HG02763 (cell line): ENCODE data around the gene MACROD1.
A peak's percentile ranks its signal among the peaks of the same experiment; 100 is the strongest.
"Not testable (repeated sequence)": the region's sequence is repeated elsewhere in the genome, so short reads cannot be mapped to it uniquely, and the experiment has no call there.

Experiments
- ATAC-seq: cut with Tn5 transposase; IDR thresholded peaks from one replicate; pipeline ENCODE4 v1.9.1; 2021; ENCODE audit warnings: mild to moderate bottlenecking, moderate library complexity; ENCODE audit not compliant: unreplicated experiment

The MACROD1 gene

DNA sequence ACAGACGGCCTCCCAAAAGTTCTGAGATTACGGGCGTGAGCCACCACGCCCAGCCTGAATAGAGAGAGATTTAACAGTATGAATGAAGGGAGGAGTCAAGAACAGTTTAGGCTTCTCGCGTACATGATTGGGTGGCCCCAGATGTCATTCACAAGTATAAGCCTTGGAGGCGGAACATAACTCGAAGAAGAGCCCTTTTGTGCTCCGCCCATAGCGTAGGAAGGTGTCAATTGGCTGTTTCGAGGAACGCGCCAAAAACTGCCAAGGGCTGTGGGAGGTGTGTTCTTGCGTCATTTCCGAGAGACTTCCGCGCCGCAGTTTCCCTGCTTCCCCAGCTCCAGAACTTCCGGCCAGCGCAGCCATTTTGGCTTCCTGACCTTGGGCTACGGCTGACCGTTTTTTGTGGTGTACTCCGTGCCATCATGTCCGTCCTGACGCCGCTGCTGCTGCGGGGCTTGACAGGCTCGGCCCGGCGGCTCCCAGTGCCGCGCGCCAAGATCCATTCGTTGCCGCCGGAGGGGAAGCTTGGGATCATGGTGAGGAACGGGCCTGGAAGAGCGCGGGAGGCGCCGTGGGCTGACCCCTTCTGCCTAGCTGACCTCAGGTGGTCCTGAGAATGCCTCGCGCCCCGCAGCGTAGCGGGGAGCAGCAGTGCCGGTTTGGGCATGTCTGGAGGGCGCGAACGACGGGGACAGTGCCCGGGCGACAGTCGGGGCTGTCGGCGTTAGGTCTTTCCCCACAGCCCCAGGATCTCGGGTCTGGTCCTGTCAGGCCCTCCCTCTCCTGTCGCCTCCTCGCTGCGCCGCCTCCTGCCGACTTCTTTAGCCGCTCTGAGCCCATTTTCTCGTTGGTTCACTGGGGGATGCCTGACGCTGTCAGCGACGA lies 191.4 kb downstream of the MACROD1 start, which contains the start of gene COX8A:
TSS of gene COX8A (plus strand) at position 362 of the 885 bp plus-strand sequence. CDS start at position 423, 61 bp downstream.
- ATAC-seq = peak; percentile 96

DNA sequence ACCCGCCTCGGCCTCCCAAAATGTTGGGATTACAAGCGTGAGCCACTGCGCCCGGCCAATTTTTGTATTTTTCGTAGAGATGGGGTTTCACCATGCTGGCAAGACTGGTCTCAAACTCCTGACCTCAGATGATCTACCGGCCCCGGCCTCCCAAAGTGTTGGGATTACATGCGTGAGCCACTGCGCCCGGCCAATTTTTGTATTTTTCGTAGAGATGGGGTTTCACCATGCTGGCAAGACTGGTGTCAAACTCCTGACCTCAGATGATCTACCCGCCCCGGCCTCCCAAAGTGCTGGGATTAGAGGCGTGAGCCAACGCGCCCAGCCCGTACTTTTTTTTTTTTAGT lies 192.0 kb downstream of the MACROD1 start:
- ATAC-seq = not testable (repeated sequence)

DNA sequence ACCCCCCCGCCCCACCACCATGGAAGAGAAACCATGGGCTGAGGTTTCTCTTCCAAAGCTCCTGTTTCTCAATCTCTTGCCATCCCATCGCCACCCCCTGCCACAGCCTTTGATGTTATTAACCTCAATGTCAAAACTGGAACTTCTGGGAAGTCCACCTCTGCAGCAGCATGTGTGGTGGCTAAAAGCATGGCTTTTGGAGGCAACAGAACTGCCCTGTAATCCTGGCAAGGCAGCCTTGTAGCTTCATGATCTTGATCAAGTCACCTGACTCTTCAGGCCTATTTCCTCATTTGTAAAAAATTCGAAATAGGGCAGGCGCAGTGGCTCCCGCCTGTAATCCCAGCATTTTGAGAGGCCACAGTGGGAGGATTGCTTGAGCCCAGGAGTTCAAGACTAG lies 195.0 kb downstream of the MACROD1 start:
- no peak for ATAC-seq

DNA sequence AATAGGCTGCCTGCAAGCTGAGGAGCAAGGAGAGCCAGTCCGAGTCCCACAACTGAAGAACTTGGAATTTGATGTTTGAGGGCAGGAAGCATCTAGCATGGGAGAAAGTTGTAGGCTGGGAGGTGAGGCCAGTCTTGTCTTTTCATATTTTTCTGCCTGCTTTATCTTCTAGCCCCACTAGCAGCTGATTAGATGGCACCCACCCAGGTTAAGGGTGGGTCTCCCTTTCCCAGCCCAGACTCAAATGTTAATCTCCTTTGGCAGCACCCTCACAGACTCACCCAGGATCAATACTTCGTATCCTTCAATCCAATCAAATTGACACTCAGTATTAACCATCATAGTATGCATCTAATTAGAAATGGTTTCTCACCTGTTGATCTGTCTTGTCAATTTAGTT lies 196.5 kb downstream of the MACROD1 start:
- no peak for ATAC-seq

DNA sequence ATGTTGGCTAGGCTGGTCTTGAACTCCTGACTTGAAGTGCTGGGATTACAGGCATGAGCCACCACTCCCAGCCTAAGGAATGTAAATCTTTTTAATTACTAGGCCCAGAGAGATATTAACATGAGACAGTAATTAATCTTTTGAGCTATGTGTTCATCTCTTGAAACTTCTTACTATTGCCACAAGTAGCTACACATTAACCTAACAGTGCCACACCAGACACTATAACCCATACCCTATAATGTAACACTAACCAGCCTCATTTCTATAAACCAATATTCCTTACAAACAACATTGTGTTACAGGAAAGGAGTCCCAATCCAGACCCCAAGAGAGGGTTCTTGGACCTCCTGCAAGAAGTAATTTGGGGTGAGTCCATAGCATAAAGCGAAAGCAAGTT lies 199.5 kb downstream of the MACROD1 start:
- ATAC-seq = no peak

DNA sequence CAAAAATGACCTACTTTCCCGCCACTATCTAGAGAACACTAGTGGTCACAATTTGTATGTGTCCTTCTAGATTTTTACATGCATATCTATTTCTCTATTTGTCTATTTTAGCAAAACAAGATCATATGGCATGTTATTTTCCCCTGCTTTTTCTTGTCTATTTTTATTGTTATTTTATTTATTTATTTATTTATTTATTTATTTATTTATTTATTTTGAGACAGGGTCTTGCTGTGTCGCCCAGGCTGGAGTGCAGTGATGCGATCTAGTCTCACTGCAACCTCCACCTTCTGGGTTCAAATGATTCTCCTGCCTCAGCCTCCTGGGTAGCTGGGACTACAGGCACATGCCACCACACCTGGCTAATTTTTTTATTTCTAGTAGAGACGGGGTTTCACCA lies 202.0 kb downstream of the MACROD1 start:
- not testable (repeated sequence) for ATAC-seq

DNA sequence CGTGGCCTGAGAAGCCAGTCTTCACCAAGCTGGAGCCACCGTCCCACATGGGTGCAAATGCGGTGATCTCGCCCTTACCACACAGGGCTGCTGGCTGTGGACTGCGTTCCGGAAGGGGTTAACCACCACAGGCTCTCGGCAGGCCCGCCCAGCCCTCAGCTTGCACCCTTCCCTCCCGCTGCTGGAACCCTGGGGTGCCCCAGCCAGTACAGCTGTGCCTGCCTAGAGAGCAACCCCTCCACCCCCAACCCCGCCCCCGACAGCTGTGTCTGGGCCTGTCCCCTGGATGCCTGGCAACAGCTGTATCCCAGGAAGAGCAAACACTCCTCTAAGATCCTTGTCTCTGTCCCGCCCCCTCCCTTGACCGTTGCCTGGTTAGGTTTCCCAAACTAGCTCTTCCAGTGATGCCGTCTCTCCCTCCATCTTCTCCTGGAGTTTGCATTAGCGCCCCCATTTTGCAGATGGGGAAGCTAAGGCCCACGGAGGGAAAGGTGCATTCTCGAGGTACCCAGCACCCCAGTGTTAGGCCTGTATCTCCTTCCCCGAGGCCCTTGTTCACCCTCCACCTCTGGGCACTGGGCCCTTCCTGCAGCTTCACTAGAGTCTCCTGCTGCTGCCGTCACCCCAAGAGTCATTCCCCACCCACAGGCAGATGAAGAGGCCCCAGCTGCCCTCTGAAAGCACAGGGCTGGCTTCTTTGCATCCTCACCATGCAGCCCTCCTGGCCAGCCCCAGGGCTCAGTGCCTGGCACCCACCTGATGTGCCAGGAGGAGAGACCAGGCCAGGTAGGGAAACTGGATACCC lies 204.1 kb downstream of the MACROD1 start:
- no peak for ATAC-seq

DNA sequence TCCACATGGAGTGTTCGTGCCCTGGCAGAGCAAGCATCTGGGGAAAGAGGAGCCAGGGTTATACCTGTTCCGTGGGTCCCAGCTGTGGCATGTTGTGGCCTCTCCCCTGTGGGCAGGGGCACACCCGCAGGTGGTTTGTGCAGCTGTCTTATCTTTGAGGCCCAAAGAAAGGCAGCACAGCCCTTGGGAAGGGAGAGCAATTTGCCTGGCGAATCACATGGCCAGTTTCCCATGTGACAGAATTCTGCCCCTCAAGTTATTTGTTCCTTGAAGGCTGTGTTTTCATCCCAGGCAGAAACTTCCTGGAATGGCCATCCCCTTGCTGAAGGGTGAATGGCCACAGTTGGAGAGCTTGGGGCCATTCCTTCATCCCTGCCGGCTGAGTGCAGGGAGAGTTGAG lies 207.9 kb downstream of the MACROD1 start:
- ATAC-seq = no peak

DNA sequence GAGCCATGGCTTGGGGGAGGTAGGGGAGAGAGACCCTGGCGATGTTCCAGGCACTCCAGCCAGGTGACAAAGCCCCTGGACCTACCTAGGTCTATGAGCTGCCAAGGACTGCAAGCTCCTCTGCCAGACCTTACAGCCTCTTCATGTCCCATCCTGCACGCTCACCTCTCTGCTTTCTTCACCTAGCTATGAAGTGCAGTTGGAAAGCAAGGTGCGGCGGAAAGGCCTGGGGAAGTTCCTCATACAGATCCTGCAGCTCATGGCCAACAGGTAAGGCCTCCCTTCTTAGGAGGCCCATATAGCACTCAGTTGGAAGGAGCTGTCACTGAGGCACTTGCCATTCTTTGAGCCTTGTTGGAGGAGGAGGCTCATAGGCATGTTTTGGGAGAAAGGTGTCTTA lies 213.3 kb downstream of the MACROD1 start:
- ATAC-seq = no peak

DNA sequence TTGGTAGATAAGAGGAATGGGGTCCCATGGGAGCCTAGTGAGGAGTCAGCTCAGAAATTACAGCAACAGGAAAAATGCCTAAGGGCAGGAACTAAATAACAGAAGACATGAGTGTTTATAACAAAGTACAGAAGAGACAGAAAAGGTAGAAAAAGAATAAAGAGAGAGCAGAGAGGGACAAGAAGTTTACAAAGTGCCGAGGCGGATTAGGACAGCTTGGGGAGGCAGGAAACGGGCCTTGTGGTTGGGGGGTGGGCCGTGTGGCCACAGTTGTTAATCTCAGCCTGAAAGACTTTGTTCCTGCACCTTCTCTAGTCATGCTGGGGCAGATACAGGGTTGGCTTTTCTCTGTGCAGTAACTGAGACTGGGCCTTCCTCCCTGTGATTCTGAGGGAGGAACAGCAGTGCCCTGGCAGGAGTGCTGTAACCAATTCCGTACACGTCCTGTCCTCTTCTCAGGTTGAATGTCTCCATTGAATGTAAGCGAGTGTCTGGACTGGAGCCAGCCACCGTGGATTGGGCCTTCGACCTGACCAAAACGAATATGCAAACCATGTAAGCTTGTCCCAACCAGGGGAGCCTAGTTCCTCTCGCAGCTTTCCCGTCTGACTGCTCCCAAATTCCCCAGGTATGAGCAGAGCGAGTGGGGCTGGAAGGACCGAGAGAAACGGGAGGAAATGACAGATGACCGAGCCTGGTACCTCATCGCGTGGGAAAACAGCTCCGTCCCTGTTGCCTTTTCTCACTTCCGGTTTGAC lies 214.0 kb downstream of the MACROD1 start:
- no peak for ATAC-seq
